Measurements from ENCODE around the gene NAV2. TPM values are rescaled to one million over a fixed set of nuclear protein-coding genes. Genes with fewer than 3 reads are reported as not detected.

Gene NAV2
- total RNA-seq, 1 experiment from 2014 or later, result 2.1 TPM

GRCh38 chr11:19714387-19715363 is 2.0 kb downstream of the NAV2 start (continued):
- TF ChIP-seq ZBTB33 (IDR thresholded peaks at IDR 0.05; ENCODE audit: extremely low read depth, insufficient replicate concordance, low read length), result no peak
- TF ChIP-seq TCF7L2 (IDR thresholded peaks at IDR 0.05; ENCODE audit: borderline replicate concordance, extremely low read depth, insufficient read depth, insufficient read length), result no peak
- TF ChIP-seq ZNF274 (IDR thresholded peaks at IDR 0.05; ENCODE audit: low read depth, low read length), result no peak
- TF ChIP-seq CEBPB (IDR thresholded peaks at IDR 0.05; ENCODE audit: low read depth), result no peak

GRCh38 chr11:19715373-19715772 is 2.7 kb downstream of the NAV2 start:
- no peaks in the 10 kb centered on the region for H3K79me2 ChIP-seq (ENCODE audit: insufficient read depth, low read length)
- H3K9me2 ChIP-seq (ENCODE audit: insufficient read depth), result no peaks in the 10 kb centered on the region
- H3K36me3 ChIP-seq (ENCODE audit: control insufficient read depth in 1 of 2, insufficient read depth in 2 of 2, low read length in 2 of 2), result no peaks in the 10 kb centered on the region
- TF ChIP-seq ZFX (IDR thresholded peaks at IDR 0.05) (no peak), EZH2phosphoT487 (IDR thresholded peaks at IDR 0.05; ENCODE audit: borderline replicate concordance) (no peak), YY1 (IDR thresholded peaks at IDR 0.05; ENCODE audit: extremely low read depth, insufficient replicate concordance, low read depth, low read length) (no peak)
- intact Hi-C loops (cut with micrococcal nuclease), result no loop called here
- CTCF ChIA-PET, result no interaction called here
- DNase-seq (ENCODE audit: low read depth, low spot score), result no peak
- POLR2A ChIA-PET, result interaction anchor here (0.8 kb wide), 1 partner anchor 32 kb away, joined by 3 read pairs; no protein-coding TSS in a partner anchor
- H3K4me2 ChIP-seq (ENCODE audit: low read length), result peak overlapping the region; percentile 26
- ATAC-seq, result no peak
- no peaks in the 10 kb centered on the region for H3K27me3 ChIP-seq (ENCODE audit: insufficient read depth, low read length)
- no peak overlapping the region for H3K4me3 ChIP-seq (replicated peaks in 1 of 2; ENCODE audit: low read depth in 1 of 2, low read length in 2 of 2)
- BruUV-seq (replicated peaks), result no TSS peak
- RAD21 ChIA-PET (ENCODE audit: low non-redundant PET in 1 of 2, low total read pairs in 2 of 2, uncharacterized antibody in 2 of 2, unreplicated experiment in 2 of 2), result no interaction called here
- no peaks in the 10 kb centered on the region for H3K9me3 ChIP-seq (ENCODE audit: control insufficient read depth in 1 of 2, insufficient read depth in 1 of 2, low read depth in 1 of 2, low read length in 2 of 2)
- H3K27ac ChIP-seq (ENCODE audit: low read depth, low read length), result no peak overlapping the region
- peaks cover 8 to 40% of the 10 kb centered on the region in 2 experiments for H3K4me1 ChIP-seq (ENCODE audit: control insufficient read depth in 1 of 2, insufficient read depth in 2 of 2, low read length in 2 of 2)
- H2AFZ ChIP-seq (ENCODE audit: low read depth, low read length, poor library complexity, severe bottlenecking), result no peak overlapping the region
- H3K9ac ChIP-seq (ENCODE audit: low read length), result no peak overlapping the region
- H4K20me1 ChIP-seq (ENCODE audit: insufficient read depth), result no peaks in the 10 kb centered on the region

Data from HCT116 (cell line).